Activated T-helper 17 cell treated with anti-CD3 and anti-CD28 coated beads, Interleukin-2, amount 50 U/mL, for 72 hours (primary cell): ENCODE data around the gene MGLL. TPM values are rescaled to one million over a fixed set of nuclear protein-coding genes. Genes with fewer than 3 reads are reported as not detected.

ENCODE experiments used
- ATAC-seq: fragments of 150-1000 bp; cut with Tn5 transposase; replicated peaks from 2 replicates; pipeline ENCODE4 v1.10.0; 2021; ENCODE audit warnings: mild to moderate bottlenecking, moderate library complexity
- H3K27ac Mint-ChIP-seq: one replicate; pipeline ENCODE4 v1.8.0; 2022; ENCODE audit warnings: mixed read lengths
- H3K27me3 Mint-ChIP-seq: one replicate; pipeline ENCODE4 v1.8.0; 2022; ENCODE audit warnings: mixed read lengths
- H3K36me3 Mint-ChIP-seq: one replicate; pipeline ENCODE4 v1.8.0; 2022; ENCODE audit warnings: low read depth, mild to moderate bottlenecking, mixed read lengths
- H3K4me1 Mint-ChIP-seq: one replicate; pipeline ENCODE4 v1.8.0; 2022; ENCODE audit warnings: mixed read lengths
- H3K4me3 Mint-ChIP-seq: one replicate; pipeline ENCODE4 v1.8.0; 2022; ENCODE audit warnings: mild to moderate bottlenecking, mixed read lengths
- H3K9me3 Mint-ChIP-seq: one replicate; pipeline ENCODE4 v1.8.0; 2022; ENCODE audit warnings: mixed read lengths
- total RNA-seq, 2 donors: library from RNA; stranded (reverse); gene quantifications; one replicate each; pipeline ENCODE4 v1.2.3, GENCODE V29; 2022

Gene MGLL
- total RNA-seq, 2 donors from 2014 or later: 1.2 to 1.4 TPM

DNA sequence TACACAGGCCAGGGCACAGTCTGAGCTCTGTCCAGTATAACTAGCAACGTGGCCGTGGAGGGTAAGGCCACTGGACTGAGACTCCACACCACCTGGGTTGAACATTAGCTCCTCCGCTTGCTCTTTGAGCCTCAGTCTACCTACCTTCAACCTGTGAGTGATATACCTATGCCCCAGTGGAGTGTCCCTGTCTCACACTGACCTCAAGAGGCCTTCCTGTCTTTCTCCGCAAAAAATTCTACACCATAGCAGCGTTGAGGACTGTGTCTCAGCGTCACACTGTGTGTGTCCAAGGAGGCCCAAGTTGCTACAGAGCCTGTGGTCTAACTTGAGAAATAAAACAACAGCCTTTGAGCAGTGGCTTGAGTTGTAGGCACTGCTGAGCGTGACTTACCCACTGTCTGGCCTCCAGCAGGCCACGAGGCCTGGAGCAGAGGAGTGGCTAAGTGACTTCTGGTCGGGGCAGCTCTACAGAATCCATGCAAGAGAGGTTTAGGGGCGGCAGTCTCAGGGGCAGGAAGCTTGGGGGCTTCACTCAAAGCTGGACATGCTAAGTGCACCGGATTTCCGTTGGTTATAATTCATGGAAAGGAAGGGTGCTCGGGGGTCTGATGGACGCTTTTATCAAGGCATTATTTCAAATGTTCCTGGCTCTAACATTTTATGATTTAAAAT is 2.0 kb upstream of the MGLL start:
- Mint-ChIP-seq H3K27ac (no peak overlapping the region), H3K9me3 (peaks cover under 1% of the 10 kb centered on the region), H3K4me3 (peak overlapping the region; percentile 38), H3K4me1 (peaks cover 5% of the 10 kb centered on the region), H3K27me3 (peaks cover 40% of the 10 kb centered on the region), H3K36me3 (no peaks in the 10 kb centered on the region)
- ATAC-seq: no peak

DNA sequence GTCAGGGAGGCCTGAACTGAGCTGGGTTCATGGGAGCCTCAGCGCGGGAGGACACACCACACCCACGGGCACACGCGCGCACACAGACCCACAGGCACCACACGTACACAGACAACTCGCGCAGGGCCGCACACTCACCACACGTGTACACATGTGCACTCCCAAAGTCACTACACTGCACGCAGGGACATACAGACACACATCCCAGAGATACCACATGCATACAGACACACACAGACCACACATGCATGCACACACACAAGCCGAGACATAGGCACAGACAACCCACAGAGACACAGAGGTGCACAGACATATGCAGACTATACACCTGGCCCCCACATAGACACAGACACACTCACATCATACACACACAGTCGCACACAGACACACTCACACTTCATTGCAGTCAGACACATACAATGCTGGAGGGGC is 1.1 kb upstream of the MGLL start:
- peak; percentile 9 for ATAC-seq

DNA sequence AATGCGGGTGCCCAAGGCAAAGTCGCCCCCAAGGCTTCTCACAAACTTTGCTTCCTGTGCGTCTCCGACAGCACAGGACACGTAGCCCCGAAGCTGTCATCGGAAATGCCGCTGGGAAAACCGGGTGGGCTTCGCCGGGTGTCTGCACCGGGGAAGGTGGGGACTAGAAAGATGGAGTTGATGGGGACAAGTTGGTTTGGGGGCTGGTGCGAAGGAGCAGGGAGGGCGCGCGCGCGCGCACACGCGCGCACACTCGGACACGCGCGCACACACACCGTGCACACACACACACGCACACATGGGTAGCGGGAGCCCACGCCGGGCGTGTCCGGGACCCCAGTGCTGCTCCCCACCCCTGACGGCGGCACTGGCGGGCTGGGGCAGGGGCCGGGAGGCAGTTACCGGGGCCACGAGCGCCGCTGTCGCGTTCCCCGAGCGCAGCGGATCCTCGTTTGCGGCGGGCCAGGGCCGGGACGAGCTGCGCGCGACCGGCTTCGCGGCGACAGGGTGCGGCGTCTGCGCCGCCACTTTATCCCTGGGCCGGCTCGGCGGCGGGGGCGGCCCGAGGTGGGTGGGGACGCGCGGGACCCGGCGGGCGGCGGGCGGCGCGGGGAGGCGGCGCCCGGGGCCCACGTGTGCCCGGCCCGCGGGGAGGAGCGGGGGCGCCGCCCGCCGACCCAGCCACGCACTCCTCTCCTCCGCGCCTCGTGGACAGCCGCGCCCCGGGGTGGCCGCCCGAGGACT is 539 bp upstream of the MGLL start:
- Mint-ChIP-seq H3K4me3 (peak overlapping the region; percentile 69), H3K4me1 (peaks cover 5% of the 10 kb centered on the region), H3K36me3 (no peaks in the 10 kb centered on the region), H3K9me3 (no peaks in the 10 kb centered on the region), H3K27ac (no peak overlapping the region), H3K27me3 (peaks cover 40% of the 10 kb centered on the region)
- ATAC-seq: peak; percentile 38

More for the DNA sequence above, 1.1 kb upstream of the MGLL start:
- Mint-ChIP-seq H3K9me3 (no peaks in the 10 kb centered on the region), H3K36me3 (no peaks in the 10 kb centered on the region), H3K27ac (no peak overlapping the region), H3K27me3 (peaks cover 40% of the 10 kb centered on the region), H3K4me1 (peaks cover 5% of the 10 kb centered on the region), H3K4me3 (peak overlapping the region; percentile 38)

DNA sequence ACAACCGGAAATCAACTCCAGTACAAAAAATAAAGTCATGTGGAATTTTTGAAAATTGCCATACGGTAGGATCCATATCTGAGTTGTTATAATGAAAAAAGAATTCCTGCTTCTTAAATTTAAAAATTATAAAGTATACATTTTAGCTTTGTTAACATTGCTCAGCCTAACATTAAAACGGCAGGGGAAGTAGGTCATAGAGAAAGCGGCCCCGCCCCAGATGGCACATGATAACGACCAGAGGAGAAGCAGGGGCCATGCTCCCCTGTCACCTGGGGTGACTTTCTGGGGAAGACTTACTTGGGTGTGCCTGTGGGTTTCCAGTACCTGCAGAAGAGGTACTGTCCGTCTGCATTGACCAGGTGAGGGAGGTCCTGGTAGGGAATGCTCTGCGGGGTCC is 921 bp downstream of the MGLL start:
- Mint-ChIP-seq H3K9me3 (no peaks in the 10 kb centered on the region), H3K4me3 (peak overlapping the region; percentile 69), H3K4me1 (peaks cover 5% of the 10 kb centered on the region), H3K27me3 (peaks cover 38% of the 10 kb centered on the region), H3K36me3 (no peaks in the 10 kb centered on the region), H3K27ac (no peak overlapping the region)
- ATAC-seq: no peak

DNA sequence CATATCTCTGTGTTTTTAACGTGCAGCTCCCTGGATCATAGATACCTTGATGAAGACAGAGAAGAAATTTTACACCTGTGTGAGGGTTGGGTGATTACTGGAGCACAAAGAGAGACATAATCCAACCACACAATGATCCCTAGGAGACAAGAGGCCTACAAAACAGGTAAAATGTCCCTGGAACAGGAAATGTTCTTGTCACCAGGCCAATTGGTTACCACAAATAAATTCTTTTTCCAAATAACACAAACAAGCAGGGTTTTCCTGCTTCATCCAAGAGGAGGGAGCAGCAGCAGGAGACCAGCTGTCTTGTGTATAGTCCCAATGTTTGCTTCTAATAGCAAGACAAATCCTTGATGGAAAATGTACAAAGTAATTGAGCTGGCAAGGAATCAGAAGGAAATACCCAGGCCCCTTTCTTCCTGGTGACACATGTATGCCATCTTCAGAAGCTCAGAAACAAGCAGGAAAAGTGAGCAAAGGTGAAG is 1.4 kb downstream of the MGLL start:
- H3K27me3 Mint-ChIP-seq: peaks cover 36% of the 10 kb centered on the region
- H3K27ac Mint-ChIP-seq: no peak overlapping the region
- H3K4me1 Mint-ChIP-seq: peaks cover 5% of the 10 kb centered on the region
- no peaks in the 10 kb centered on the region for H3K36me3 Mint-ChIP-seq
- no peak for ATAC-seq
- no peak overlapping the region for H3K4me3 Mint-ChIP-seq
- no peaks in the 10 kb centered on the region for H3K9me3 Mint-ChIP-seq

DNA sequence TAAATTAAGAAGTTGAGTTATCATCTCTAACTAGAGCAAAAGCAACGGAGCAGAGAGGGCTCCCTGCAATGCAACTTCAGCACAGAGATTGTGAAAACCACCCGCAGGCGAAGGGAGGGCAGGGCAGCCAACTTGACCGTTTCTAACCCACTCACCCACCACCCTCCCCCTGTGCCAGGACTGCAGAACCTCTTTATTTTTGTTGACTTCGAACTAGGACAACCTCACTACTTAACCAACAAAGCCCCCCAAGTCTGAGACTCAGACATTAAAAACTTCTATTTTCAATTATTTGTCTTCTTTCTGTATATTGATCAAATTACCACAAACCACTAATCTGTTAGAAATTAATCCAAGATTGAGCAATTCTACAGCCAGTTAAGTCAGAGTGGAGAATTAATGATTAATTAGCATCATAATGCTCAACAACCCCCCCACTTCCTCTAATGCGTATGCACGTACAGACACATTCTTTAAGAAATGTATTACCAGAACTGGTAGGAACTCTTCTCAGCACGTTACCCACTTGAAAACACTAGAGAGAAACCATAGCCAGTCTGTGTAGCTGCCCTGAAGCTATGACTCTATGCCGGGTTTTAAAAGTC is 2.0 kb downstream of the MGLL start:
- Mint-ChIP-seq H3K27ac (no peak overlapping the region), H3K27me3 (peaks cover 36% of the 10 kb centered on the region), H3K36me3 (no peaks in the 10 kb centered on the region), H3K4me3 (no peak overlapping the region), H3K4me1 (peaks cover 5% of the 10 kb centered on the region), H3K9me3 (no peaks in the 10 kb centered on the region)
- ATAC-seq: no peak

DNA sequence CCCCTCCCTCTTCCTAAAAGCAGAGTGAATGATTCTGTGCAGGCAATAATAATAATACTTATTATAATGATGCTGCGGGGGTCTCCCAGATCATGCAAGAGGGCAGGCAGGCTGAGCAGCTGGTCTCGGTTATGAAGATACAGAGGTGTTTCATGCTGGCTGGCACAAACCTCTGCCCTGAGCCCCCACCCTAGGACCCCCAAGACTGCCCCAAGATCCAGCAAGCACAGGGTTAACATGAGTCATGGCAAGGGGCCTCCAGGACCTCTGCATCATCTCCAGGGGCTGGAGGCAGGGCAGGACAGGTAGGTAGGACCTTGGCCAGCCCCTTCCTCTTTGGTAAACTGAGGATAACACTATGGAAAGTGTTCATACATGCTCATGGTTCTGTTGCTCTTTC is 2.7 kb downstream of the MGLL start:
- H3K4me1 Mint-ChIP-seq: peaks cover 5% of the 10 kb centered on the region
- ATAC-seq: no peak

DNA sequence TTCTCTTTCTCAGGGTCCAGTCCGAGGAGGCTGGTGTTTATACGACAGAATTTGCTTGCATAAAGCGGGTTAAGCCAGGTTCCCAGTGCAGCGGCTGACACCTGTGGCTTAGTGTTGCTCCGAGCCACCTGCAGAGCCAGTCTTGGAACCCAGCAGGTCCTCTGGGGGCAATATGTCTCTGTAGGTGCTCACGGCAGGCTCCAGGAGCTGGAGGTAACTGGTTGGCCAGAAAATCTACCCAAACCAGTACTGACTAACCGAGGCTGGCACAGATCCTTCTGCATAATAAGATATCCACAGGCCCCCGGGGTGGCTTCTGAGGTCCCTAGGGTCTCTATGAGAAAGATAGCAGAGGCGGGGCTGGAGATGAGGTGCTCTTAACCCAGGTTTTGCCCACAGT is 3.2 kb downstream of the MGLL start:
- H3K9me3 Mint-ChIP-seq: no peaks in the 10 kb centered on the region
- ATAC-seq: no peak
- no peak overlapping the region for H3K4me3 Mint-ChIP-seq
- no peak overlapping the region for H3K27ac Mint-ChIP-seq
- H3K27me3 Mint-ChIP-seq: peaks cover 30% of the 10 kb centered on the region
- H3K4me1 Mint-ChIP-seq: peaks cover 5% of the 10 kb centered on the region
- H3K36me3 Mint-ChIP-seq: no peaks in the 10 kb centered on the region

More for the DNA sequence above, 2.7 kb downstream of the MGLL start:
- Mint-ChIP-seq H3K27me3 (peaks cover 36% of the 10 kb centered on the region), H3K36me3 (no peaks in the 10 kb centered on the region), H3K27ac (no peak overlapping the region), H3K4me3 (no peak overlapping the region), H3K9me3 (no peaks in the 10 kb centered on the region)

DNA sequence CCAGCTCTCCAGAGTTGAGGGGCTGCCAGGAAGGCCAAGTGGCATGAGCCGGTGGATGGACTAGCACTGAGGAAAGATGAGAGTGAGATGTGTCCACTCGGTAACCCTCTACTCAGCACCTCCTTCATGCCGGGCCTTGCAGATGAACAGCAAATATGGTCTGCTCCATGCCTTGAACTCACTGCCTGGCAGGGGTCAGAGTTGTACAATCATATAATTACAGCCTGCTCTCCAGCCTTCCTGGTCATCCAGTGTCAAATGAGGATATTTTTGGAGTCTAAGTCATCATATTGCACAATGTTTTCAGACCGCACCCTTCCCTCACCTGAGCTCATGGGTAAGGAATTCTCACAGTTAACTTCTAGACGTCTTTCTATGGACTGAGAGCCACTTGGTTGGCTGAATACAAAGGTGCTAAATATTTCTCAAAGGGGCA is 4.9 kb downstream of the MGLL start:
- Mint-ChIP-seq H3K4me1 (no peaks in the 10 kb centered on the region), H3K27me3 (peaks cover 31% of the 10 kb centered on the region), H3K9me3 (no peaks in the 10 kb centered on the region), H3K36me3 (no peaks in the 10 kb centered on the region), H3K27ac (no peak overlapping the region), H3K4me3 (no peak overlapping the region)
- ATAC-seq: no peak

DNA sequence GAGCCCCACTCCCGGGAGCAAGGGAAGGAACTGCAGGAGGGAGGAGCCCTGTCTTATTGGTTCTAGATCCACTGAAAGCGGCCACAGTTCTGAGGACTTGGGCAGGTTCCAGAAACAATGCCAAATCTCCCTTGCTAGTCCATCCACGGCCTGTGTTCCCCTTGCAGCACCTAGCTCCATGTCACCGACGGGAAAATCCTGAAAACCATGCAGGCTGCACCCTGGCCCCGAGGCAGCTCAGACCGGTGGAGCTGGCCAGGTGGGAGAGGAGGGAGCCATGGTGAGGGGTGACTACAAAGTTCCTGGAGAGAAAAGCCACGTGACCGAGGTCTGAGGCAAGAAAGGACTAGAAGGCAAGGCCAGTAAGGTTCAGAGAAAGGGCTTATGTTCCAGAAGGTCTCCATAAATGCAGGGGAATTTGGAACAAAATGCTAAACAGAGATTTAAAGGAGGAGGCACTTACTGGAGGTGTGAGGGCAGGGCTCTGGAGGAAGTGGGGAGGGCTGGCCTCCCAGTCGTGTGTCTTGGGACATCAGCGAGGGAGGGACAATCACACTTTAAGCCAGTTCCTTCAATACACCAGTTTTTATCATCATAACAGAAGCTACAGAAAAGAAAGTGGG is 5.4 kb downstream of the MGLL start:
- H3K9me3 Mint-ChIP-seq: no peaks in the 10 kb centered on the region

DNA sequence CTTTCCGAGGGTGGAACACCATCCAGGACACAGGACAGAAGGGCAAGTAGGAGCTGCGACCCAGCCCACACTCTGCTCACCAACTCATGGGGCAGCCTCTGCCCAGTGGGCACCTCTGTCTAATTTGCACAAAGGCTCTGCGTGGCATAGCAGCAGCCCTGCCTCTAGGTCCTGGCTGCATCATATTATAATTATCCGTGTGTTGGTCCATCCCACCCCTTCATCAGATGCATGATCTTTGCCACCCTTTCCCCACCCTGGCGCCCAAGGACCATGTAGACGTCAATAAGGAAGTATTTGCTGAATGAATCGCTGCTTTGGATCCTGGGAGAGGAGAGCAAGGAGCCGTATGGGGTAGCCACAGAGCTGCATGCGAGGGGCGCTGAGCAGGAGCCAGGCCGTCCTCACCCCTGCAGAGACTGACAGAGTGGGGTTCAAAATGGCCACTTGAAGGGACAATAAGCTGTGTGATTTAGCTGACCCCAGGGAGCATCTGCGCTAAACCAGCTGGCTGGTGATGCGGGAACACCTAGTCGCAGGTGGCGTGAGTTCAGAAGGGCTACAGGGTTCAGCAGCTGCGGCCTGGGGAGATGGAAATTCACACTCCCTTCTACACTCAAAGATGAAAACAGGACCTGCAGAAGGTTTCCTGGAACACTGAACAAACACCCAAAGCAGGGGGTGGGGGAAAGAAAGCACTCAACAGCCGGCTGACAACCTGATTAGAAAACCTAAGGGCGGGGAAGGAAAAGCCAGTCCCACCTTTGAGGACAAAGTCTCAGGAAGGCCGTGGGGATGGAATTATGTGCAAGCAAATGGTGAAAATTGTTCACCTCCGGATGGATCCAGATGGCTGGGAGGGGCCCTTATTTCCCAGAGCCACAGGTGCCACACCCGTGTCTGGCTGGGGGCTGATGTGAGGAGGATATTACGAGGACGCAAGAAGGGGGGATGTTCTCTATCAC is 6.4 kb downstream of the MGLL start:
- ATAC-seq: no peak
- no peaks in the 10 kb centered on the region for H3K4me1 Mint-ChIP-seq
- no peaks in the 10 kb centered on the region for H3K36me3 Mint-ChIP-seq
- H3K27me3 Mint-ChIP-seq: peaks cover 22% of the 10 kb centered on the region
- H3K4me3 Mint-ChIP-seq: no peak overlapping the region
- no peak overlapping the region for H3K27ac Mint-ChIP-seq
- H3K9me3 Mint-ChIP-seq: no peaks in the 10 kb centered on the region

More for the DNA sequence above, 5.4 kb downstream of the MGLL start:
- Mint-ChIP-seq H3K36me3 (no peaks in the 10 kb centered on the region), H3K4me3 (no peak overlapping the region), H3K27ac (no peak overlapping the region), H3K4me1 (no peaks in the 10 kb centered on the region), H3K27me3 (peaks cover 28% of the 10 kb centered on the region)
- ATAC-seq: no peak

DNA sequence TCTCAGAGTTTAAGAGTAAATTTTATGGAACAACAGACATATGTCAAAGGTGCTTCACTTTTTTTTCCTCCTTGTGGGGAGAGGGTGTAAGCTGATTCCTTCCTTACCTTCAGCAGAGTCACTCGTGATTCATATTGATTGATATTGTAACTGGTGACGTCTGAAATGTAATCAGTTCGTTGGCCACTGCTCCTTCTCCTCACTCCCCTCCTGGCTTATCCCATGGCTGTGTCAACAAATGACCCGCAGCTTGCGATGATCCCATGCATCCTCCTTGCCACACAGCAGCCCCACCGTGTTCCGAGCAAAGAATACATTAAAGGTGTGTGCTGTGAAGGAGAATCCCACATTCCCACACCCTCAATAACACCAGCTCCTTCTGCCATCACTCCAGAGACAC is 7.3 kb downstream of the MGLL start:
- Mint-ChIP-seq H3K4me1 (no peaks in the 10 kb centered on the region), H3K9me3 (no peaks in the 10 kb centered on the region), H3K36me3 (no peaks in the 10 kb centered on the region), H3K4me3 (no peak overlapping the region), H3K27ac (no peak overlapping the region), H3K27me3 (peaks cover 12% of the 10 kb centered on the region)
- ATAC-seq: no peak

DNA sequence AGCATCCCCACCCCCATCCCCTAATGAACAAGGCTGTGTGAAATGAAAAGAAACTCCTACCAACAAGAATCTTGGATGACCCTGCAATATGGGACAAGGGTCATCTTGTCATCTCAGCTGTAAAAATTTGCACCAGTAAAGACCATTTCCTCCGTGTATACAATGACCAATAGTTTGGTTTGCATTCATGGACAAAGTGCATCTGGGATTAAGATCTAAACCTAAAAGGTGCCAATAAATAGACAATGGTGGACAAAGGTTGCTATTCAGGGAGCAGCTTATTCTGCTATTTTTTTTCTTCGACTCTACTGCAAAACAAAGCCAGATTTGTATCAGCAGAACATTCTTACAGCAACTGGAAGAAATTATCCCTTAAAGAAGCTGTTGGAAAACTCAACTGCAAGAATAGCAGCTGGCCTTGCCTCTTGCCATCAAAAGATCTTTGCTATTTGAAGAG is 8.0 kb downstream of the MGLL start:
- Mint-ChIP-seq H3K4me1 (no peaks in the 10 kb centered on the region), H3K27me3 (peaks cover 8% of the 10 kb centered on the region), H3K36me3 (no peaks in the 10 kb centered on the region), H3K9me3 (no peaks in the 10 kb centered on the region), H3K27ac (no peak overlapping the region), H3K4me3 (no peak overlapping the region)
- no peak for ATAC-seq
